CD8-positive, alpha-beta memory T cell (primary cell): ENCODE measurements around the gene ADAM10. TPM values are rescaled to one million over a fixed set of nuclear protein-coding genes. Genes with fewer than 3 reads are reported as not detected.

ENCODE experiments used
- CTCF ChIA-PET: fragments of 350-600 bp; sonication (Branson Sonifier 250); formaldehyde crosslinking; loops from one replicate; lab custom pipeline; 2021; ENCODE audit warnings: antibody characterized with exemption; lab: Charles Lee
- POLR2A ChIA-PET: fragments of 350-600 bp; sonication (Branson Sonifier 250); formaldehyde crosslinking; loops from one replicate; lab custom pipeline; 2021; ENCODE audit warnings: antibody characterized with exemption; lab: Charles Lee
- DNase-seq, 5 donors: peaks; one replicate each; pipeline versions ENCODE4 v3.0.0 to v3.0.0-alpha.2; 2020 to 2022; ENCODE audit warnings: mixed read lengths in 1 of 5
- H3K27ac ChIP-seq: one replicate; pipeline ENCODE4 v1.7.0; 2013; ENCODE audit warnings: low read depth, mild to moderate bottlenecking, low read length, moderate library complexity
- H3K27me3 ChIP-seq: 2 replicates; pipeline ENCODE4 v1.7.0; 2013; ENCODE audit warnings: low read length, mild to moderate bottlenecking; ENCODE audit not compliant: insufficient read depth, poor library complexity, severe bottlenecking
- H3K36me3 ChIP-seq: 2 replicates; pipeline ENCODE4 v1.7.0; 2013; ENCODE audit warnings: mild to moderate bottlenecking, low read length, moderate library complexity; ENCODE audit not compliant: insufficient read depth
- H3K4me1 ChIP-seq: 2 replicates; pipeline ENCODE4 v1.7.0; 2013; ENCODE audit warnings: mild to moderate bottlenecking, low read length, moderate library complexity; ENCODE audit not compliant: insufficient read depth
- H3K4me3 ChIP-seq: 2 replicates; pipeline ENCODE4 v1.7.0; 2013; ENCODE audit warnings: mild to moderate bottlenecking, low read length
- H3K9me3 ChIP-seq: 2 replicates; pipeline ENCODE4 v1.7.0; 2013; ENCODE audit warnings: mild to moderate bottlenecking, low read length
- H3K27ac Mint-ChIP-seq, 8 donors: one replicate each; pipeline ENCODE4 v1.8.0; 2020 to 2021; ENCODE audit warnings: mixed read lengths in 8 of 8, mild to moderate bottlenecking in 6 of 8, inconsistent platforms in 3 of 8, moderate library complexity in 3 of 8
- H3K27me3 Mint-ChIP-seq, 2 donors: one replicate each; pipeline ENCODE4 v1.8.0; 2020 to 2021; ENCODE audit warnings: mixed read lengths in 2 of 2, mild to moderate bottlenecking in 1 of 2, moderate library complexity in 1 of 2
- H3K36me3 Mint-ChIP-seq, 3 donors: one replicate each; pipeline ENCODE4 v1.8.0; 2020 to 2021; ENCODE audit warnings: mixed read lengths in 3 of 3, inconsistent platforms in 1 of 3, mild to moderate bottlenecking in 1 of 3
- H3K4me1 Mint-ChIP-seq, 3 donors: one replicate each; pipeline ENCODE4 v1.8.0; 2020 to 2021; ENCODE audit warnings: mixed read lengths in 3 of 3, inconsistent platforms in 1 of 3, mild to moderate bottlenecking in 1 of 3
- H3K4me3 Mint-ChIP-seq, 7 donors: one replicate each; pipeline ENCODE4 v1.8.0; 2020 to 2021; ENCODE audit warnings: mixed read lengths in 7 of 7, mild to moderate bottlenecking in 6 of 7, moderate library complexity in 4 of 7, inconsistent platforms in 2 of 7
- H3K9me3 Mint-ChIP-seq, 5 donors: one replicate each; pipeline ENCODE4 v1.8.0; 2020 to 2022; ENCODE audit warnings: mixed read lengths in 5 of 5, mild to moderate bottlenecking in 3 of 5, moderate library complexity in 2 of 5, inconsistent platforms in 1 of 5
- polyA plus RNA-seq: library from polyadenylated mRNA; unstranded; fragments of 300-500 nt; fragmentation: Illumina TruSeq; gene quantifications from one replicate; pipeline ENCODE4 v1.2.3, GENCODE V29; 2021
- total RNA-seq, 2 experiments: library from RNA; stranded (reverse); gene quantifications; one replicate each; pipeline ENCODE4 v1.2.3, GENCODE V29; 2021

ADAM10 gene
- total and polyA plus RNA-seq, 3 experiments from 2014 or later = 81.6 to 120 (median 86.6) TPM

- H3K4me1 ChIP-seq = peaks cover 5% of the 10 kb centered on the region
- H3K9me3 ChIP-seq = no peaks in the 10 kb centered on the region
- Mint-ChIP-seq H3K27ac (peak overlapping the region in 4 of 8 donors; percentile 0 to 43 (median 38)), H3K36me3 (peaks cover 0 to 54% (median 5%) of the 10 kb centered on the region in 3 donors), H3K27me3 (no peaks in the 10 kb centered on the region), H3K4me3 (no peak overlapping the region), H3K9me3 (no peaks in the 10 kb centered on the region), H3K4me1 (peaks cover 34 to 64% (median 39%) of the 10 kb centered on the region in 3 donors)
- no peak overlapping the region for H3K4me3 ChIP-seq
- POLR2A ChIA-PET = no interaction called here
- no peak overlapping the region for H3K27ac ChIP-seq
- CTCF ChIA-PET = no interaction called here
- no peak for DNase-seq
- no peaks in the 10 kb centered on the region for H3K27me3 ChIP-seq
- no peaks in the 10 kb centered on the region for H3K36me3 ChIP-seq
Measured at GRCh38 chr15:58710701-58711100, 38.8 kb downstream of the ADAM10 start.

DNA sequence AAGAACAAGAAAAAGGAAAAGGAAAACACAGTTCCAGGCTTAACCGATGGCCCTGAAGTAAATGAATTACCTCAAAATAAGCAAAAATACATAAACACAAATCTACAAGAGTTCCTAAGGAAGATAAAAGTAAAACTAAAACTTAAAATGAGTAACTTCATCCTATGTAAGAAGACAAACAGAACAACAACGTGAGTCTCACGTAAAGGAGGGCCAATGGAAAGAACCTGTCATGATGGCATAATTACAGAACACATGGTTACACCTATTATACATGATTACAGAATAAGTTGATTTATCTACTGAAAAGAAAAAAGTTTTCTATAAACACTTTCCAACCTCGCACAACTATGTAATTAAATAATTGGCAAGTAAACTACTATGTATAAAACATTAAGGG, 42.1 kb downstream of the ADAM10 start:
- no peak for DNase-seq
- H3K4me3 Mint-ChIP-seq = no peak overlapping the region

GRCh38 chr15:58705105-58705504, 44.4 kb downstream of the ADAM10 start:
- Histone ChIP-seq H3K4me1 (peaks cover under 1% of the 10 kb centered on the region), H3K27me3 (no peaks in the 10 kb centered on the region), H3K27ac (no peak overlapping the region), H3K4me3 (no peak overlapping the region), H3K9me3 (peaks cover 5% of the 10 kb centered on the region), H3K36me3 (no peaks in the 10 kb centered on the region)
- POLR2A ChIA-PET = no interaction called here
- CTCF ChIA-PET = no interaction called here
- H3K36me3 Mint-ChIP-seq = peaks cover 20 to 62% (median 28%) of the 10 kb centered on the region in 3 donors
- peaks cover 0 to 4% (median 0%) of the 10 kb centered on the region in 5 donors for H3K9me3 Mint-ChIP-seq
- peak overlapping the region in 2 of 8 donors; percentile 22 to 36 for H3K27ac Mint-ChIP-seq
- no peak overlapping the region for H3K4me3 Mint-ChIP-seq
- no peak for DNase-seq
- H3K4me1 Mint-ChIP-seq = peaks cover 58 to 84% (median 68%) of the 10 kb centered on the region in 3 donors
- H3K27me3 Mint-ChIP-seq = no peaks in the 10 kb centered on the region

More for the DNA sequence above, 42.1 kb downstream of the ADAM10 start:
- H3K27me3 ChIP-seq = no peaks in the 10 kb centered on the region
- Mint-ChIP-seq H3K4me1 (peaks cover 49 to 79% (median 57%) of the 10 kb centered on the region in 3 donors), H3K36me3 (peaks cover 9 to 51% (median 10%) of the 10 kb centered on the region in 3 donors), H3K27ac (peak overlapping the region in 5 of 8 donors; percentile 0 to 65 (median 37)), H3K27me3 (no peaks in the 10 kb centered on the region), H3K9me3 (no peaks in the 10 kb centered on the region)
- H3K27ac ChIP-seq = no peak overlapping the region
- H3K4me1 ChIP-seq = peaks cover 5% of the 10 kb centered on the region
- H3K9me3 ChIP-seq = peaks cover 5% of the 10 kb centered on the region
- POLR2A ChIA-PET = no interaction called here
- H3K4me3 ChIP-seq = no peak overlapping the region
- CTCF ChIA-PET = no interaction called here
- no peaks in the 10 kb centered on the region for H3K36me3 ChIP-seq

DNA sequence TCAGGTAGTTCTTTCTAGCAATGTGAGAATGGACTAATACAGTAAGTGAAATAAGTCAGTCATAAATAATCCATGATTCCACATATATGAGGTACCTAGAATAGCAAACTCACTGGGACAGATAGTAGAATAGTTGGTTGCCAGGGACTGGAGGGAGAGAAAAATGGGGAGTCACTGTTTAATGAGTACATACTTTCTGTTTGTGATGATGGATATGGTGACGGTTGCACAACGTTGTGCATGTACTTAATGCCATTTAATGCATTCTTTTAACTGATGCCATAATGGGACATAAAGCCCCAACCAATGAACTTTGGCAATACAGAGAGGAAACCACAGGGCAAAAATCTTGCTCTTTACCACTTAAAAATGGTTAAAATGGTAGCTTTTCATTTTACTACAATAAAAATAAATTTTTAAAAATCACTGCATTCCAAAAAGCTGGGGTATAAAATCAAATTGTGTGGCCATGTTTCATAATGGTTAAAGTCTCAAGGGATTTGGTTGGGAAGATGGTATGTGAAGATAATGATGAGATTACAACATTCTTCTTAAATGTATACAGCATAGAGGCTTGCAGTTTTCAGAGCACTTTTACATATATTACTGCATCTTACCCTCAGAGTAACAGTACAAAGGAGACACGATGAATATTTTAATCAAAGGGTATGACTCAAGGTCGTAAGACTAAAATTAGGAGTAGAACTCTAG, 45.2 kb downstream of the ADAM10 start:
- Mint-ChIP-seq H3K27ac (peak overlapping the region in 5 of 8 donors; percentile 2 to 58 (median 41)), H3K36me3 (peaks cover 24 to 65% (median 34%) of the 10 kb centered on the region in 3 donors), H3K4me1 (peaks cover 62 to 84% (median 70%) of the 10 kb centered on the region in 3 donors), H3K27me3 (peaks cover 0 to under 1% of the 10 kb centered on the region in 2 donors), H3K9me3 (peaks cover 0 to 6% (median under 1%) of the 10 kb centered on the region in 5 donors), H3K4me3 (no peak overlapping the region)
- no peaks in the 10 kb centered on the region for H3K36me3 ChIP-seq
- ChIA-PET POLR2A (no interaction called here), CTCF (no interaction called here)
- peaks cover 8% of the 10 kb centered on the region for H3K4me1 ChIP-seq
- H3K27ac ChIP-seq = no peak overlapping the region
- DNase-seq = no peak
- no peaks in the 10 kb centered on the region for H3K27me3 ChIP-seq
- no peak overlapping the region for H3K4me3 ChIP-seq
- H3K9me3 ChIP-seq = peaks cover 5% of the 10 kb centered on the region

- POLR2A ChIA-PET = no interaction called here
- CTCF ChIA-PET = no interaction called here
- peaks cover 5% of the 10 kb centered on the region for H3K9me3 ChIP-seq
- H3K4me1 ChIP-seq = peaks cover 8% of the 10 kb centered on the region
- H3K36me3 ChIP-seq = no peaks in the 10 kb centered on the region
- Mint-ChIP-seq H3K4me3 (no peak overlapping the region), H3K36me3 (peaks cover 26 to 66% (median 41%) of the 10 kb centered on the region in 3 donors), H3K27ac (peak overlapping the region in 1 of 8 donors; percentile 12), H3K27me3 (peaks cover 0 to 2% of the 10 kb centered on the region in 2 donors), H3K9me3 (peaks cover 5 to 13% (median 6%) of the 10 kb centered on the region in 5 donors), H3K4me1 (peaks cover 64 to 84% (median 70%) of the 10 kb centered on the region in 3 donors)
- H3K27me3 ChIP-seq = no peaks in the 10 kb centered on the region
- H3K27ac ChIP-seq = no peak overlapping the region
- no peak for DNase-seq
- H3K4me3 ChIP-seq = no peak overlapping the region
Measured at GRCh38 chr15:58703610-58704009, 45.9 kb downstream of the ADAM10 start.

- Histone ChIP-seq H3K27ac (no peak overlapping the region), H3K9me3 (peaks cover 5% of the 10 kb centered on the region), H3K36me3 (no peaks in the 10 kb centered on the region), H3K27me3 (no peaks in the 10 kb centered on the region), H3K4me1 (peaks cover 17% of the 10 kb centered on the region), H3K4me3 (no peak overlapping the region)
- ChIA-PET POLR2A (interaction anchor here (0.7 kb wide), 1 partner anchor 40 kb away, joined by 9 read pairs; no protein-coding TSS in a partner anchor), CTCF (no interaction called here)
- no peak for DNase-seq
- Mint-ChIP-seq H3K27me3 (peaks cover 0 to 4% of the 10 kb centered on the region in 2 donors), H3K4me3 (no peak overlapping the region), H3K36me3 (peaks cover 26 to 58% (median 55%) of the 10 kb centered on the region in 3 donors), H3K9me3 (peaks cover 6 to 22% (median 10%) of the 10 kb centered on the region in 5 donors), H3K4me1 (peaks cover 60 to 80% (median 67%) of the 10 kb centered on the region in 3 donors), H3K27ac (peak overlapping the region in 3 of 8 donors; percentile 15 to 30 (median 18))
Measured at GRCh38 chr15:58702233-58702632, 47.3 kb downstream of the ADAM10 start.

- H3K27ac Mint-ChIP-seq = peak overlapping the region in 2 of 8 donors; percentile 13 to 90
Measured at GRCh38 chr15:58701376-58701775, 48.1 kb downstream of the ADAM10 start.

GRCh38 chr15:58699769-58700168, 49.7 kb downstream of the ADAM10 start:
- H3K9me3 Mint-ChIP-seq = peaks cover 6 to 22% (median 10%) of the 10 kb centered on the region in 5 donors
- POLR2A ChIA-PET = interaction anchor here (0.6 kb wide), 1 partner anchor 1699 kb away, joined by 9 read pairs; no protein-coding TSS in a partner anchor
- no peaks in the 10 kb centered on the region for H3K36me3 ChIP-seq
- peaks cover 5% of the 10 kb centered on the region for H3K9me3 ChIP-seq
- no peak overlapping the region for H3K27ac ChIP-seq
- peaks cover 61 to 84% (median 79%) of the 10 kb centered on the region in 3 donors for H3K4me1 Mint-ChIP-seq
- H3K4me3 ChIP-seq = no peak overlapping the region
- peaks cover 0 to 4% of the 10 kb centered on the region in 2 donors for H3K27me3 Mint-ChIP-seq
- peak overlapping the region in 3 of 7 donors; percentile 6 to 70 (median 9) for H3K4me3 Mint-ChIP-seq
- H3K27ac Mint-ChIP-seq = peak overlapping the region in 2 of 8 donors; percentile 58 to 67
- no peaks in the 10 kb centered on the region for H3K27me3 ChIP-seq
- DNase-seq = no peak
- peaks cover 25 to 55% (median 53%) of the 10 kb centered on the region in 3 donors for H3K36me3 Mint-ChIP-seq
- CTCF ChIA-PET = no interaction called here
- H3K4me1 ChIP-seq = peaks cover 18% of the 10 kb centered on the region

More at GRCh38 chr15:58701376-58701775, 48.1 kb downstream of the ADAM10 start:
- Histone ChIP-seq H3K27me3 (no peaks in the 10 kb centered on the region), H3K36me3 (no peaks in the 10 kb centered on the region), H3K9me3 (peaks cover 5% of the 10 kb centered on the region), H3K27ac (no peak overlapping the region), H3K4me3 (no peak overlapping the region), H3K4me1 (peaks cover 18% of the 10 kb centered on the region)
- ChIA-PET POLR2A (no interaction called here), CTCF (no interaction called here)
- no peak for DNase-seq
- peaks cover 25 to 57% (median 55%) of the 10 kb centered on the region in 3 donors for H3K36me3 Mint-ChIP-seq
- no peak overlapping the region for H3K4me3 Mint-ChIP-seq
- peaks cover 6 to 22% (median 10%) of the 10 kb centered on the region in 5 donors for H3K9me3 Mint-ChIP-seq
- peaks cover 0 to 4% of the 10 kb centered on the region in 2 donors for H3K27me3 Mint-ChIP-seq
- peaks cover 64 to 85% (median 76%) of the 10 kb centered on the region in 3 donors for H3K4me1 Mint-ChIP-seq
